Endothelial cell of umbilical vein (primary cell): Measurements from ENCODE around the gene KLK5. TPM values are rescaled to one million over a fixed set of nuclear protein-coding genes. Genes with fewer than 3 reads are reported as not detected.
"Not testable (repeated sequence)": the region's sequence is repeated elsewhere in the genome, so short reads cannot be mapped to it uniquely, and the experiment has no call there.

Source experiments
- BruUV-seq: library from RNA; stranded (reverse); fragments of 400-500 nt; replicated peaks from 2 replicates; lab custom pipeline; 2021; lab: Mats Ljungman, UMichigan
- CTCF ChIA-PET: fragments of 300-600, 350-600 bp; sonication (Branson Sonifier 250); formaldehyde crosslinking; loops from one replicate; lab custom pipeline; 2021; ENCODE audit warnings: antibody characterized with exemption, inconsistent platforms; lab: Charles Lee
- POLR2A ChIA-PET: fragments of 300-600, 350-600 bp; sonication (Branson Sonifier 250); formaldehyde crosslinking; loops from one replicate; lab custom pipeline; 2021; ENCODE audit warnings: antibody characterized with exemption, inconsistent platforms; lab: Charles Lee
- DNase-seq: peaks from one replicate; pipeline ENCODE4 v3.0.0-alpha.2; 2011; ENCODE audit warnings: low read depth, low spot score
- FAIRE-seq: peaks from 2 replicates; lab custom pipeline; 2011; peaks lifted over from hg19 to GRCh38; lab: Jason Lieb, UNC
- H2AFZ ChIP-seq: 2 replicates; pipeline ENCODE4 v1.6.0; 2012; ENCODE audit warnings: low read depth, low read length, control low read depth, inconsistent platforms
- H3K27ac ChIP-seq: 2 replicates; pipeline ENCODE4 v1.5.1; 2011; ENCODE audit warnings: low read depth, mild to moderate bottlenecking, control low read depth, low read length, moderate library complexity; ENCODE audit not compliant: insufficient read depth
- H3K27me3 ChIP-seq, 2 experiments: 2 replicates each; pipeline versions ENCODE4 v1.6.0 to v1.6.1; 2011; ENCODE audit warnings: low read length in 2 of 2, mixed read lengths in 1 of 2; ENCODE audit not compliant: control insufficient read depth in 2 of 2, insufficient read depth in 2 of 2
- H3K36me3 ChIP-seq, 2 experiments: 2 replicates in 1 of 2; 3 replicates in 1 of 2; pipeline ENCODE4 v1.5.1; 2011; ENCODE audit warnings: low read length in 2 of 2, mild to moderate bottlenecking in 1 of 2, moderate library complexity in 1 of 2; ENCODE audit not compliant: control insufficient read depth in 2 of 2, insufficient read depth in 2 of 2; ENCODE audit errors: extremely low read depth in 1 of 2
- H3K4me1 ChIP-seq: 3 replicates; pipeline ENCODE4 v1.5.1; 2011; ENCODE audit warnings: mild to moderate bottlenecking, low read length; ENCODE audit not compliant: control insufficient read depth, insufficient read depth; ENCODE audit errors: extremely low read depth
- H3K4me2 ChIP-seq: 2 replicates; pipeline ENCODE4 v1.6.1; 2011; ENCODE audit warnings: low read length, control low read depth, mixed read lengths; ENCODE audit not compliant: insufficient read depth
- H3K4me3 ChIP-seq, 3 experiments: fragments of 200-600 bp in 1 of 3; sonication (generic), shearing (Covaris generic) in 1 of 3; replicated peaks in 1 of 3; 2 replicates each; pipeline ENCODE4 v1.5.1; 2011 to 2016; ENCODE audit warnings: control low read depth in 3 of 3, low read length in 3 of 3, mild to moderate bottlenecking in 2 of 3, inconsistent platforms in 1 of 3, low read depth in 1 of 3, moderate library complexity in 1 of 3; ENCODE audit not compliant: insufficient read depth in 1 of 3
- H3K79me2 ChIP-seq: 2 replicates; pipeline ENCODE4 v1.6.0; 2012; ENCODE audit warnings: low read length, inconsistent platforms; ENCODE audit not compliant: control insufficient read depth, insufficient read depth
- H3K9ac ChIP-seq: replicated peaks from 2 replicates; pipeline ENCODE3; 2011; ENCODE audit warnings: low read length, control low read depth; ENCODE audit not compliant: insufficient read depth; ENCODE audit errors: extremely low read depth
- H3K9me1 ChIP-seq: replicated peaks from 3 replicates; pipeline ENCODE4 v1.6.0; 2011; ENCODE audit warnings: mild to moderate bottlenecking, low read length; ENCODE audit not compliant: control insufficient read depth, insufficient read depth; ENCODE audit errors: extremely low read depth
- H3K9me3 ChIP-seq: replicated peaks from 2 replicates; pipeline ENCODE4 v1.5.1; 2012; ENCODE audit warnings: low read length, inconsistent platforms; ENCODE audit not compliant: control insufficient read depth, insufficient read depth
- H4K20me1 ChIP-seq: replicated peaks from 2 replicates; pipeline ENCODE3; 2011; ENCODE audit warnings: mild to moderate bottlenecking, low read length; ENCODE audit not compliant: control insufficient read depth, insufficient read depth; ENCODE audit errors: extremely low read depth
- CTCF ChIP-seq, 2 donors: IDR thresholded peaks; 1 replicate in 1 of 2; 2 replicates in 1 of 2; pipeline ENCODE4 v1.5.1; 2011; ENCODE audit warnings: low read length in 2 of 2, mild to moderate bottlenecking in 2 of 2, moderate library complexity in 2 of 2, control low read depth in 1 of 2, inconsistent platforms in 1 of 2, low read depth in 1 of 2; ENCODE audit not compliant: insufficient read depth in 1 of 2; ENCODE audit errors: extremely low read depth in 1 of 2
- EZH2 ChIP-seq: IDR thresholded peaks from 2 replicates; pipeline ENCODE4 v1.6.1; 2012; ENCODE audit warnings: borderline replicate concordance, low read depth, mild to moderate bottlenecking, moderate library complexity, low read length, inconsistent platforms; ENCODE audit not compliant: severe bottlenecking
- FOS ChIP-seq: IDR thresholded peaks from 2 replicates; pipeline ENCODE4 v1.6.1; 2011; ENCODE audit warnings: mild to moderate bottlenecking, low read length, moderate library complexity, borderline replicate concordance; ENCODE audit not compliant: insufficient read depth
- GATA2 ChIP-seq: IDR thresholded peaks from 2 replicates; pipeline ENCODE4 v1.7.0; 2011; ENCODE audit warnings: low read depth, mild to moderate bottlenecking, moderate library complexity, mixed read lengths, low read length; ENCODE audit not compliant: insufficient read length, insufficient read depth
- JUN ChIP-seq: IDR thresholded peaks from 2 replicates; pipeline ENCODE4 v1.6.1; 2011; ENCODE audit warnings: borderline replicate concordance, low read depth; ENCODE audit not compliant: insufficient read length, insufficient read depth
- MAX ChIP-seq: IDR thresholded peaks from 2 replicates; pipeline ENCODE4 v1.6.1; 2011; ENCODE audit not compliant: insufficient read depth, insufficient read length
- MYC ChIP-seq: IDR thresholded peaks from one replicate; pipeline ENCODE4 v1.6.1; 2011; ENCODE audit warnings: mild to moderate bottlenecking, low read depth, low read length
- POLR2A ChIP-seq: IDR thresholded peaks from 2 replicates; pipeline ENCODE4 v1.6.1; 2012; ENCODE audit warnings: low read depth, mild to moderate bottlenecking, control low read depth, low read length
- POLR2AphosphoS5 ChIP-seq: IDR thresholded peaks from 2 replicates; pipeline ENCODE4 v1.6.1; 2012; ENCODE audit warnings: low read depth, mild to moderate bottlenecking, control low read depth, low read length, moderate library complexity; ENCODE audit not compliant: insufficient read depth
- dilution Hi-C: fragments of 300-500 bp; cut with MboI; formaldehyde crosslinking; loops from one replicate; pipeline ENCODE4 v1.15.0; 2019; ENCODE audit warnings: low sequenced_read_pairs; ENCODE audit not compliant: extremely low pct_ligation_motif_present
- intact Hi-C: fragments of 100-400 bp; cut with micrococcal nuclease; formaldehyde crosslinking; loops from one replicate; pipeline ENCODE4 v1.10.0; 2022
- polyA plus RNA-seq, 4 experiments: library from polyadenylated mRNA; depleted of rRNA in 3 of 4; stranded (reverse) in 3 of 4; unstranded in 1 of 4; fragments of >200 nt; gene quantifications; 2 replicates each; pipeline versions ENCODE4 v1.2.1 to v1.2.3, GENCODE V29; 2011 to 2012; ENCODE audit warnings: missing spikeins in 1 of 4
- total RNA-seq: library from RNA; stranded (reverse); gene quantifications from 2 replicates; pipeline ENCODE4 v1.2.3, GENCODE V29; 2021

The KLK5 gene
- total and polyA plus RNA-seq, 2 donors (not counting 3 experiments of a cell fraction or from before 2014, with no cell fraction given) = not detected

- FAIRE-seq (no peak), DNase-seq (no peak)
- Histone ChIP-seq H3K9me3 (no peaks in the 10 kb centered on the region), H3K79me2 (no peaks in the 10 kb centered on the region), H3K4me2 (no peak overlapping the region), H2AFZ (no peak overlapping the region), H3K27ac (no peak overlapping the region), H3K4me3 (no peak overlapping the region), H3K27me3 (no peaks in the 10 kb centered on the region), H3K36me3 (no peaks in the 10 kb centered on the region), H3K9me1 (no peaks in the 10 kb centered on the region), H3K9ac (no peak overlapping the region), H3K4me1 (no peaks in the 10 kb centered on the region), H4K20me1 (no peaks in the 10 kb centered on the region)
- TF ChIP-seq GATA2 (no peak), POLR2A (no peak), JUN (no peak), EZH2 (no peak), POLR2AphosphoS5 (no peak), CTCF (IDR thresholded peaks at IDR 0.05; ENCODE audit: extremely low read depth in 1 of 2, insufficient read depth in 1 of 2, low read depth in 1 of 2, low read length in 2 of 2) (no peak), FOS (no peak), MAX (no peak), MYC (no peak)
- ChIA-PET POLR2A (no interaction called here), CTCF (interaction anchor here (0.7 kb wide), 1 partner anchor 24 kb away, joined by 3 read pairs; no protein-coding TSS in a partner anchor)
- no TSS peak for BruUV-seq
- intact Hi-C loops (no loop called here), dilution Hi-C loops (no loop called here)
Observed at GRCh38 chr19:50992666-50993035, 39.8 kb upstream of the KLK5 start.

GRCh38 chr19:50984416-50984815, 31.6 kb upstream of the KLK5 start:
- FAIRE-seq, H3K27me3 ChIP-seq, H3K79me2 ChIP-seq, H4K20me1 ChIP-seq, intact Hi-C loops, DNase-seq, H3K4me1 ChIP-seq, CTCF ChIA-PET, BruUV-seq, H3K9me3 ChIP-seq, H3K4me3 ChIP-seq, H3K9ac ChIP-seq, H3K36me3 ChIP-seq, POLR2A ChIA-PET, H3K9me1 ChIP-seq, H3K4me2 ChIP-seq, H3K27ac ChIP-seq, H2AFZ ChIP-seq, dilution Hi-C loops: not testable (repeated sequence)
